Fibroblast of gingiva (primary cell): Measurements from ENCODE around the gene TXLNB.

Experiments used
- DNase-seq: peaks from one replicate; pipeline ENCODE4 v3.0.0-alpha.2; 2011; ENCODE audit warnings: low read depth

Gene TXLNB

GRCh38 chr6:139291813-139292619, at the start of gene TXLNB:
TSS of gene TXLNB (minus strand) at chr6:139291998. CDS start at chr6:139288899, 3,099 bp downstream.
- peak; percentile 94 for DNase-seq

- no peak for DNase-seq
Measured at GRCh38 chr6:139341060-139341459, 49.3 kb upstream of the TXLNB start.

GRCh38 chr6:139338795-139339194, 47.0 kb upstream of the TXLNB start:
- peak; percentile 92 for DNase-seq

- DNase-seq = peak; percentile 75
Measured at GRCh38 chr6:139337830-139338229, 46.0 kb upstream of the TXLNB start.

GRCh38 chr6:139337001-139337400, 45.2 kb upstream of the TXLNB start:
- no peak for DNase-seq

GRCh38 chr6:139336488-139336887, 44.7 kb upstream of the TXLNB start:
- peak; percentile 34 for DNase-seq

- no peak for DNase-seq
Measured at GRCh38 chr6:139335447-139336210, 43.8 kb upstream of the TXLNB start.

GRCh38 chr6:139334806-139335446, 43.1 kb upstream of the TXLNB start:
- DNase-seq = peak; percentile 92

GRCh38 chr6:139330826-139331500, 39.2 kb upstream of the TXLNB start:
- DNase-seq = no peak

GRCh38 chr6:139330306-139330705, 38.5 kb upstream of the TXLNB start:
- no peak for DNase-seq

GRCh38 chr6:139329224-139329623, 37.4 kb upstream of the TXLNB start:
- DNase-seq = no peak

GRCh38 chr6:139327038-139327437, 35.2 kb upstream of the TXLNB start:
- no peak for DNase-seq

GRCh38 chr6:139325686-139326085, 33.9 kb upstream of the TXLNB start:
- no peak for DNase-seq

GRCh38 chr6:139325125-139325524, 33.3 kb upstream of the TXLNB start:
- no peak for DNase-seq

- no peak for DNase-seq
Measured at GRCh38 chr6:139324301-139324555, 32.4 kb upstream of the TXLNB start.

- peak; percentile 56 for DNase-seq
Measured at GRCh38 chr6:139323511-139324300, 31.9 kb upstream of the TXLNB start.

GRCh38 chr6:139320081-139320480, 28.3 kb upstream of the TXLNB start:
- no peak for DNase-seq

GRCh38 chr6:139316622-139317317, 25.0 kb upstream of the TXLNB start:
- DNase-seq = no peak

GRCh38 chr6:139313784-139314545, 22.2 kb upstream of the TXLNB start:
- no peak for DNase-seq

GRCh38 chr6:139313229-139313628, 21.4 kb upstream of the TXLNB start:
- no peak for DNase-seq
